Neuron (in vitro differentiated cells): ENCODE measurements around the gene RBBP8.

Source experiments
- H2AFZ ChIP-seq: one replicate; pipeline ENCODE4 v1.6.1; 2013; ENCODE audit warnings: low read depth, mild to moderate bottlenecking, inconsistent platforms, low read length, moderate library complexity
- H3K27me3 ChIP-seq: one replicate; pipeline ENCODE4 v1.6.1; 2013; ENCODE audit warnings: low read length; ENCODE audit not compliant: insufficient read depth
- H3K36me3 ChIP-seq: one replicate; pipeline ENCODE4 v1.6.1; 2013; ENCODE audit warnings: low read length; ENCODE audit not compliant: insufficient read depth
- H3K4me1 ChIP-seq: one replicate; pipeline ENCODE4 v1.6.1; 2013; ENCODE audit warnings: low read length; ENCODE audit not compliant: insufficient read depth
- H3K4me3 ChIP-seq: 2 replicates; pipeline ENCODE4 v1.5.1; 2013; ENCODE audit warnings: mild to moderate bottlenecking, low read length, moderate library complexity
- H3K9me3 ChIP-seq: one replicate; pipeline ENCODE4 v1.6.1; 2013; ENCODE audit warnings: low read length

RBBP8 gene

GRCh38 chr18:23033056-23033455, 99.9 kb downstream of the RBBP8 start:
- Histone ChIP-seq H3K4me1 (no peaks in the 10 kb centered on the region), H2AFZ (no peak overlapping the region), H3K27me3 (no peaks in the 10 kb centered on the region), H3K4me3 (no peak overlapping the region), H3K9me3 (no peaks in the 10 kb centered on the region), H3K36me3 (peaks cover 2% of the 10 kb centered on the region)

DNA sequence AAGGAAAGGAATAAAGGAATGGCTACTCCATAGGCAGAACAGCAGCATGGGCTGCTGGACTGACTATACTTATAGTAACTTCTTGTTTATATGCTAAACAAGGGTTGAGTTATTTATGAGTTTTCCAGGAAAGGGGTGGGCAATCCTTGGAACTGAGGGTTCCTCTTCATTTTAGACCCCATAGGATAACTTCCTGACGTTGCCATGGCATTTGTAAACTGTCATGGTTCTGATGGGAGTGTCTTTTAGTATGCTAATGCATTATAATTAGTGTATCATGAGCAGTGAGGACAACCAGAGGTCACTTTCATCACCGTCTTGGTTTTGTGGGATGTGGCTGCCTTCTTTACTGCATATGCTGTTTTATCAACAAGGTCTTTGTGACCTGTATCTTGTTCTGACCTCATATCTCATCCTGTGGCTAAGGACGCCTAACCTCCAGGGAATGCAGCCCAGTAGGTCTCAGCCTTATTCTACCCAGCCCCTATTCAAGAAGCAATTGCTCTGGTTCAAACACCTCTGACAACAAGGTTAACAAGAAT, 103.6 kb downstream of the RBBP8 start:
- Histone ChIP-seq H3K4me3 (no peak overlapping the region), H3K27me3 (no peaks in the 10 kb centered on the region), H2AFZ (no peak overlapping the region)

DNA sequence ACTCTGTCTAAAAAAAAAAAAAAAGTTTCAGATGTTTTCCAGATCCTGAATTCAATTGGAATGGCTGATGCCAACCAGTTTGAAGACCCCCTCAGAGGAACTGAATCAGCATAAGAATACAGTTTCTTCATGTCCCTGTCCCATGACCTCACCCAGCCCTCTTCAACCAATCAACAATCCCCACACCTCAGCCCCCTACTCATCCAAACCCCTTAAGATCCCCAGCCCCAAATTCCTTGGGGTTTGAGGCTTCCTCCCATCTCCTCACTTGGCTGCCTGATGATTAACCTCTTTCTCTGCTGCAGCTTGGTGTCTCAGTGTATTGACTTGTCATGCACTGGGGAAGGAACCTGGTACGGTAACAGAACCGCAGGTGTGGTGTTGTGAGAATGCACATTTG, 104.5 kb downstream of the RBBP8 start:
- Histone ChIP-seq H3K9me3 (no peaks in the 10 kb centered on the region), H3K36me3 (no peaks in the 10 kb centered on the region), H3K4me1 (no peaks in the 10 kb centered on the region), H2AFZ (no peak overlapping the region), H3K27me3 (no peaks in the 10 kb centered on the region), H3K4me3 (no peak overlapping the region)

More for the DNA sequence above, 103.6 kb downstream of the RBBP8 start:
- Histone ChIP-seq H3K36me3 (no peaks in the 10 kb centered on the region), H3K4me1 (no peaks in the 10 kb centered on the region), H3K9me3 (no peaks in the 10 kb centered on the region)

GRCh38 chr18:23038712-23039111, 105.6 kb downstream of the RBBP8 start:
- Histone ChIP-seq H3K27me3 (no peaks in the 10 kb centered on the region), H2AFZ (no peak overlapping the region), H3K4me1 (no peaks in the 10 kb centered on the region), H3K4me3 (no peak overlapping the region), H3K36me3 (no peaks in the 10 kb centered on the region), H3K9me3 (peaks cover 2% of the 10 kb centered on the region)

- H3K27me3 ChIP-seq: no peaks in the 10 kb centered on the region
- no peaks in the 10 kb centered on the region for H3K4me1 ChIP-seq
- H3K36me3 ChIP-seq: no peaks in the 10 kb centered on the region
- H2AFZ ChIP-seq: no peak overlapping the region
- no peak overlapping the region for H3K4me3 ChIP-seq
- H3K9me3 ChIP-seq: peaks cover 2% of the 10 kb centered on the region
These were observed 109.0 kb downstream of the RBBP8 start for GRCh38 chr18:23042133-23042532.

- Histone ChIP-seq H3K4me1 (no peaks in the 10 kb centered on the region), H3K27me3 (no peaks in the 10 kb centered on the region), H3K9me3 (peaks cover 2% of the 10 kb centered on the region), H3K36me3 (no peaks in the 10 kb centered on the region), H2AFZ (no peak overlapping the region), H3K4me3 (no peak overlapping the region)
These were observed 110.8 kb downstream of the RBBP8 start for GRCh38 chr18:23043803-23044376.

GRCh38 chr18:23049698-23050373, 116.7 kb downstream of the RBBP8 start:
- H3K4me3 ChIP-seq: no peak overlapping the region
- H3K36me3 ChIP-seq: no peaks in the 10 kb centered on the region
- H3K9me3 ChIP-seq: no peaks in the 10 kb centered on the region

DNA sequence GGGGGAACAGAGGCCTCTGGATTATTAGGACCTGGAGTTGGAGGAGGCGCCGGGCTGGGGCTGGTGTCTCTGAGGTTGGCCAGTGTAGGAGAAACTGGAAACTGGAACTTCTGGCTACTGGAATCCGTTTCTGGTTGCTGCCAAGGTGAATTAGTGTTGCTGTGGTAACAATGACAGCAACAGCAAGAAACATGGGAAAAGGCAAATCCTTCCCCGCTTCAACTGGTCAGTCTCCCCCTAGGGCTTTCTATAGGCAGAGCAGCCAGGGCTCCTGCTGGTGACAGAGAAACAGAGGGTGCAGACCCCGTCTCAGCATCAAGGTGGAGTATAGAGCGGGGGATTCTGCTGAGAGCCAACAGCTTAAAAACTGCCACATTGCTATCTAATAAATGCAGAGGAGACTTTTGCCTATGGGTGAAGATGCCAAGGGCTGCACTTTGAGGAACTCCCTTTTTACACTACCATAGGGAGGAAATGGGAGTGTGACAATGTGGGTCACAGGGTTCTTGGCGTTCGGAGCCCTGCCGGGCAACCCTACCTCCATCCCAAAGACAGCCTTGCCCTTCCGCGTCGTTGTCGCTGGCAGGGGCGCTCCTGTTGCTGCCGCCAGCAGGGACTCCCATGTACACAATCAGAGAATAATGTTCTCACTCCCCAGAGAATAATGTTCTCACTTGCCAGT, 120.8 kb downstream of the RBBP8 start:
- H3K4me3 ChIP-seq: no peak overlapping the region
- H3K27me3 ChIP-seq: no peaks in the 10 kb centered on the region
- no peaks in the 10 kb centered on the region for H3K9me3 ChIP-seq
- H2AFZ ChIP-seq: no peak overlapping the region
- no peaks in the 10 kb centered on the region for H3K4me1 ChIP-seq
- no peaks in the 10 kb centered on the region for H3K36me3 ChIP-seq

More at GRCh38 chr18:23049698-23050373, 116.7 kb downstream of the RBBP8 start:
- no peaks in the 10 kb centered on the region for H3K4me1 ChIP-seq
- H2AFZ ChIP-seq: no peak overlapping the region
- no peaks in the 10 kb centered on the region for H3K27me3 ChIP-seq

- Histone ChIP-seq H3K27me3 (no peaks in the 10 kb centered on the region), H2AFZ (no peak overlapping the region), H3K4me3 (no peak overlapping the region), H3K36me3 (no peaks in the 10 kb centered on the region), H3K9me3 (no peaks in the 10 kb centered on the region), H3K4me1 (no peaks in the 10 kb centered on the region)
These were observed 121.4 kb downstream of the RBBP8 start for GRCh38 chr18:23054553-23054952.

DNA sequence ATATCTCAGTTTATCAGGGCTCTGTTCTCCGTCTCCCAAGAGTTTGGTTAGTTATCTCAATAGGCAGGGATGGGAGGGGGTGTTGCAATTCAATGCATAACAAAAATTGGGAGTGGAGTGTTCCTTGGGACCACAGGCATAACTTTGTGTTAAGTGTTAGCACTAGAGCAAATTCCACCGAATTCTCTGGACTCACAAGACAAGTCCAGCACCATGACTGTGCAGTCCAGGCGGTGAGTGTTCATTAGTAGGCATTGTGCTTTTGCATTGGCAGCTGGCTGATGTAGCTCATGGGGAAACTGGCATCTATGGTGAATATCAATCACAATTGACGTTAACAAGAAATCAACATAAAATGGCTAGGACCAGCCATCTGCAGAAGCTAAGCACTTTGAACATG, 123.2 kb downstream of the RBBP8 start:
- Histone ChIP-seq H3K36me3 (no peaks in the 10 kb centered on the region), H3K9me3 (no peaks in the 10 kb centered on the region), H2AFZ (no peak overlapping the region), H3K4me1 (no peaks in the 10 kb centered on the region), H3K27me3 (no peaks in the 10 kb centered on the region), H3K4me3 (no peak overlapping the region)

- no peaks in the 10 kb centered on the region for H3K9me3 ChIP-seq
- H3K4me3 ChIP-seq: no peak overlapping the region
- no peaks in the 10 kb centered on the region for H3K36me3 ChIP-seq
- H3K27me3 ChIP-seq: no peaks in the 10 kb centered on the region
- H2AFZ ChIP-seq: no peak overlapping the region
- no peaks in the 10 kb centered on the region for H3K4me1 ChIP-seq
These were observed 124.0 kb downstream of the RBBP8 start for GRCh38 chr18:23057096-23057495.

- Histone ChIP-seq H2AFZ (no peak overlapping the region), H3K4me3 (no peak overlapping the region), H3K4me1 (no peaks in the 10 kb centered on the region), H3K27me3 (no peaks in the 10 kb centered on the region), H3K36me3 (no peaks in the 10 kb centered on the region), H3K9me3 (no peaks in the 10 kb centered on the region)
These were observed 125.8 kb downstream of the RBBP8 start for GRCh38 chr18:23058746-23059415.
